Cardiac muscle cell (in vitro differentiated cells and primary cell): ENCODE measurements around the gene CRAMP1. TPM values are rescaled to one million over a fixed set of nuclear protein-coding genes. Genes with fewer than 3 reads are reported as not detected.

Experiments used
- DNase-seq, 2 donors: peaks; one replicate each; pipeline versions ENCODE4 v3.0.0 to v3.0.0-alpha.2; 2010 to 2017; ENCODE audit warnings: low read depth in 1 of 2, low spot score in 1 of 2
- H3K27ac ChIP-seq: fragments of 200-600 bp; sonication (generic); 2 replicates; pipeline ENCODE4 v1.5.1; 2016
- H3K27me3 ChIP-seq: fragments of 200-600 bp; sonication (generic); 2 replicates; pipeline ENCODE4 v1.6.0; 2016; ENCODE audit warnings: control low read depth
- H3K36me3 ChIP-seq: fragments of 200-600 bp; sonication (generic); 2 replicates; pipeline ENCODE4 v1.5.1; 2016; ENCODE audit warnings: control low read depth
- H3K4me1 ChIP-seq: fragments of 200-600 bp; sonication (generic); 2 replicates; pipeline ENCODE4 v1.8.1; 2017; ENCODE audit warnings: low read depth, mild to moderate bottlenecking, mixed run types
- H3K4me3 ChIP-seq: fragments of 200-600 bp; sonication (generic); 2 replicates; pipeline ENCODE4 v1.5.1; 2016; ENCODE audit warnings: mild to moderate bottlenecking
- H3K9me3 ChIP-seq: fragments of 200-600 bp; sonication (generic); 2 replicates; pipeline ENCODE4 v1.5.1; 2017; ENCODE audit warnings: low read depth, mild to moderate bottlenecking, control low read depth
- CTCF ChIP-seq: IDR thresholded peaks from 2 replicates; pipeline ENCODE4 v1.5.1; 2012; ENCODE audit warnings: low read depth, mild to moderate bottlenecking, low read length
- polyA plus RNA-seq: library from polyadenylated mRNA; unstranded; fragments of >200 nt; fragmentation: Nextera tagmentation; extraction: Ambion mirVana; gene quantifications from 2 replicates; pipeline ENCODE4 v1.2.1, GENCODE V29; 2016
- total RNA-seq: library from RNA; depleted of rRNA; stranded (reverse); fragments of >200 nt; gene quantifications from 2 replicates; pipeline ENCODE4 v1.2.3, GENCODE V29; 2016

Gene CRAMP1
- total and polyA plus RNA-seq, 2 experiments from 2014 or later = 7.7 to 15.3 TPM

- no peak overlapping the region for H3K4me3 ChIP-seq
- H3K36me3 ChIP-seq = peaks cover 53% of the 10 kb centered on the region
- H3K27ac ChIP-seq = no peak overlapping the region
- no peaks in the 10 kb centered on the region for H3K9me3 ChIP-seq
- TF ChIP-seq CTCF = no peak
- H3K27me3 ChIP-seq = no peaks in the 10 kb centered on the region
- no peaks in the 10 kb centered on the region for H3K4me1 ChIP-seq
- DNase-seq = no peak
Observed at GRCh38 chr16:1657841-1658240, 45.7 kb downstream of the CRAMP1 start.

- peaks cover 61% of the 10 kb centered on the region for H3K36me3 ChIP-seq
- H3K4me3 ChIP-seq = no peak overlapping the region
- no peak for TF ChIP-seq CTCF
- DNase-seq = no peak
- no peaks in the 10 kb centered on the region for H3K9me3 ChIP-seq
- no peaks in the 10 kb centered on the region for H3K27me3 ChIP-seq
- no peak overlapping the region for H3K27ac ChIP-seq
- H3K4me1 ChIP-seq = no peaks in the 10 kb centered on the region
Observed at GRCh38 chr16:1659031-1659430, 46.9 kb downstream of the CRAMP1 start.

DNA sequence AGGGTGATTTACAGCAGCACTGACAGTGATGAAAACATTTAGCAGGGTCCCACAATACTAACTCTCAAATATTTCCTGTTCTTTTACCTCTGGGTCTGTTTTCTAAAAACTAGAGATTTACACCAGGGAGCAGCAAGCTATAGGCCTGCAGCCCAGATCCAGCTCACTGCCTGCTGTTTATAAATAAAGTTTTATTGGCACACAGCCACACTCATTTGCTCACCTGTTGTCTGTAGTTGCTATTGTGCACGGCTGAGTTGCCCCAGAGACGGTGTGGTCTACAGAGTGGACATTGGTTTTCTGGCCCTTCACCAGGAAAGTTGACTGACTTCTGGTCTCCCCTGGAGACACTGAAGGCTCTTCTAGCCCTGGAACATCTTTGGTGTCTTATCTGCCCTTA, 49.7 kb downstream of the CRAMP1 start:
- no peak overlapping the region for H3K4me3 ChIP-seq
- no peak for TF ChIP-seq CTCF
- no peaks in the 10 kb centered on the region for H3K9me3 ChIP-seq
- peaks cover 55% of the 10 kb centered on the region for H3K36me3 ChIP-seq
- no peaks in the 10 kb centered on the region for H3K4me1 ChIP-seq
- H3K27ac ChIP-seq = no peak overlapping the region
- no peaks in the 10 kb centered on the region for H3K27me3 ChIP-seq
- no peak for DNase-seq

GRCh38 chr16:1662543-1662942, 50.4 kb downstream of the CRAMP1 start:
- DNase-seq = no peak
- H3K36me3 ChIP-seq = peaks cover 54% of the 10 kb centered on the region
- TF ChIP-seq CTCF = no peak

GRCh38 chr16:1665829-1666228, 53.7 kb downstream of the CRAMP1 start:
- Histone ChIP-seq H3K4me3 (no peak overlapping the region), H3K27ac (no peak overlapping the region), H3K36me3 (peaks cover 53% of the 10 kb centered on the region), H3K9me3 (no peaks in the 10 kb centered on the region), H3K4me1 (no peaks in the 10 kb centered on the region), H3K27me3 (no peaks in the 10 kb centered on the region)
- no peak for DNase-seq
- TF ChIP-seq CTCF = no peak

More at GRCh38 chr16:1662543-1662942, 50.4 kb downstream of the CRAMP1 start:
- no peak overlapping the region for H3K27ac ChIP-seq
- no peak overlapping the region for H3K4me3 ChIP-seq
- H3K9me3 ChIP-seq = no peaks in the 10 kb centered on the region
- no peaks in the 10 kb centered on the region for H3K27me3 ChIP-seq
- H3K4me1 ChIP-seq = no peaks in the 10 kb centered on the region

DNA sequence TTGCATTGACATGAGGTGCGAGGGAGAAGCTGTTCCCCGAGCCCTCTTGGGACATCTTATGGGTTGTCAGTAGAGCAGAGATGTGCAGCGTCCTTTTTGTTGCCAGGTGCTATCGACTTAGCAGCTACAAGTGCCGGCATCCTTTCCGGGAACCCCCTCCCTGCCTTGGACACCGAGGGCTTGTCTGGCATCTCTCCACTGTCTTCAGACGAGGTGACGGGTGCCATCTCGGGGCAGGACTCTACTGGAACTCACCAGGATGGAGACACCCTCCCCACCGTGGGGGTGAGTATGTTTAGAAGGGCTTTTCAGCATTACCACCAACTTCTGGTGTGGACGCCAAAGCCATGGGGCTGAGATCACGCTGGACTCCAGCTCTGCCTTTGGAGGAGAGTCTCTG, 54.2 kb downstream of the CRAMP1 start:
- H3K9me3 ChIP-seq = no peaks in the 10 kb centered on the region
- TF ChIP-seq CTCF = no peak
- H3K27ac ChIP-seq = no peak overlapping the region
- no peak overlapping the region for H3K4me3 ChIP-seq
- no peaks in the 10 kb centered on the region for H3K27me3 ChIP-seq
- peaks cover 52% of the 10 kb centered on the region for H3K36me3 ChIP-seq
- no peaks in the 10 kb centered on the region for H3K4me1 ChIP-seq
- no peak for DNase-seq
